Measurements from ENCODE around the gene DDX19B. TPM values are rescaled to one million over a fixed set of nuclear protein-coding genes. Genes with fewer than 3 reads are reported as not detected.

The DDX19B gene
- total RNA-seq, 1 donor from 2014 or later = 25.7 TPM

DNA sequence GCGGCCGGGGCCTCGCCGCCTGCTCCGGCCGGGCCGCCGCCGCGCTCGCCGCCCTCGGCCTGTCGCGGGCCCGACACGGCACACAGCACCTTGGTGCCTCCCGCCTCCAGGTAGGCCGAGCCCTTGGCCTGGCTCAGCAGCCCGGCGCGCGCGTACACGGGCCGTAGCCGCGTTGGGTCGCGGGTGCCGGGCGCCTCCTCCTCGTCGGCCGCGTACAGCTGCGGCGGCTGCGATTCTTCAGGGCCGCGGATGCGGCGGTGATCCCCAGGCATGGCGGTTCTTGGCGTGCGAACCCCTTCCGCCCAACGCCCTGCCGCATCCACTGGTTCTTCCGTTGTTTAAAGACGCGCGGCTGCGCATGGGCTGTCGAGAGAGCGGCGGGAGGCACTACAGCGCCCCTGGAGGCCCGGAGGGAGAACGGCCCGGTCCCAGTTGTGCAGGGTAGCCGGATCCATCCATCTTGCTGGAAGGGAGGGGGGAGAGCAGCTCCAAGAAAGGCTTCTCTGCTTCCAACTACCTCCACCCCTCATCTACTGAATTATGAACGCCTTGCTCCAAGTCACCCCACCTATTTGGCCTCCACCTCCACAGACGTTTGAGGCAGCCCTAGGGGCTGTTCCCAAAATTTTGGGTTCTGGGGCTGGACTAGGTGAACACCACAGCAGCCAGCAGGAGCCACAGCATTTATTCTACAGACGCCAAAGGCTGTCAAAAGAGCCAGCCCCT is 47.2 kb upstream of the DDX19B start, which contains the start of gene EXOSC6:
Gene EXOSC6, minus strand, starts transcription at position 312 of the 726 bp plus-strand sequence. Its CDS starts 40 bp downstream, at position 272.
- peak within 1 kb of the TSS; percentile 88 for H3K9ac ChIP-seq (ENCODE audit: low read length)

DNA sequence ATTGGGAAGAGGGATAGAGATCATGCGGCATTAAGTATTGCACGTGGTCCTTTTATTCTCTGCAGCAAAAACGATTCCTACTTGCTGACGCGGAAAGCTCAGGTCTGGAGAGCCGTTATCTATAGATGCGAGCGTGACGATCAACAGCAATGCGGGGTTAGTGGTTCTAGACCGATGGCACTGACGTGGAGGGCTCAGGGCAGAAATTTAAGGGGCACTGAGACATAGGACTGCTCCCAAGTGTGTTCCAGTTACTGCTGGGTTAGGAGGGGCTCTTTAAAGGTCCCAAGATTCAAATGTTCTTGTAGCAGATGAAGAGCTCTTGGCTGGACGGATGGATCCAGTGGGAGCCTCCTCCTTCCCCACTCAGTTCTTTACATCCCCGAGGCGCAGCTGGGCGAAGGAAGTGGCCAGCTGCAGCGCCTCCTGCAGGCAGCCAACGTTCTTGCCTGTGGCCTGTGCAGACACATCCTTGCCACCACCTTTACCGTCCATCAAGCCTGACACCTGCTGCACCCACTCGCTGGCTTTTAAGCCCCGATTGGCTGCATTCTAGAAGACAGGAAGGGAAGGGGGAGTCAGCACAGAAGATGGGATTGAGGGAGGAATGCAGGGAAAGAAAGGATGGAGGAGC is 46.5 kb upstream of the DDX19B start:
- Histone ChIP-seq H3K4me2 (ENCODE audit: low read length) (peak overlapping the region; percentile 98), H2AFZ (ENCODE audit: low read depth, low read length) (no peak overlapping the region), H3K4me1 (ENCODE audit: insufficient read depth, low read length) (peaks cover 16% of the 10 kb centered on the region), H3K27me3 (ENCODE audit: insufficient read depth, low read length) (no peaks in the 10 kb centered on the region), H4K20me1 (ENCODE audit: insufficient read depth, low read length) (peaks cover 51% of the 10 kb centered on the region), H3K9ac (ENCODE audit: low read length) (no peak overlapping the region), H3K79me2 (ENCODE audit: insufficient read depth, low read length) (peaks cover 26% of the 10 kb centered on the region), H3K4me3 (ENCODE audit: insufficient read depth, low read depth, low read length) (no peak overlapping the region), H3K9me3 (ENCODE audit: insufficient read depth, low read depth, low read length) (no peaks in the 10 kb centered on the region), H3K36me3 (ENCODE audit: insufficient read depth, low read length) (peaks cover 23% of the 10 kb centered on the region), H3K27ac (ENCODE audit: low read depth, low read length) (no peak overlapping the region)
- H3K4me1 Mint-ChIP-seq (ENCODE audit: low read depth, unreplicated experiment) = peaks cover 7% of the 10 kb centered on the region
- no peaks in the 10 kb centered on the region for H3K9me3 Mint-ChIP-seq (ENCODE audit: unreplicated experiment)
- H3K36me3 Mint-ChIP-seq (ENCODE audit: low read depth, unreplicated experiment) = peaks cover 12% of the 10 kb centered on the region
- H3K4me3 Mint-ChIP-seq (ENCODE audit: unreplicated experiment) = peak overlapping the region; percentile 81
- H3K27me3 Mint-ChIP-seq (ENCODE audit: low read depth, unreplicated experiment) = no peaks in the 10 kb centered on the region
- DNase-seq (ENCODE audit: low read depth) (no peak), FAIRE-seq (no peak)
- TF ChIP-seq EZH2 (IDR thresholded peaks at IDR 0.05; ENCODE audit: insufficient read depth, low read length) = no peak
- TF ChIP-seq, protein P1, sequence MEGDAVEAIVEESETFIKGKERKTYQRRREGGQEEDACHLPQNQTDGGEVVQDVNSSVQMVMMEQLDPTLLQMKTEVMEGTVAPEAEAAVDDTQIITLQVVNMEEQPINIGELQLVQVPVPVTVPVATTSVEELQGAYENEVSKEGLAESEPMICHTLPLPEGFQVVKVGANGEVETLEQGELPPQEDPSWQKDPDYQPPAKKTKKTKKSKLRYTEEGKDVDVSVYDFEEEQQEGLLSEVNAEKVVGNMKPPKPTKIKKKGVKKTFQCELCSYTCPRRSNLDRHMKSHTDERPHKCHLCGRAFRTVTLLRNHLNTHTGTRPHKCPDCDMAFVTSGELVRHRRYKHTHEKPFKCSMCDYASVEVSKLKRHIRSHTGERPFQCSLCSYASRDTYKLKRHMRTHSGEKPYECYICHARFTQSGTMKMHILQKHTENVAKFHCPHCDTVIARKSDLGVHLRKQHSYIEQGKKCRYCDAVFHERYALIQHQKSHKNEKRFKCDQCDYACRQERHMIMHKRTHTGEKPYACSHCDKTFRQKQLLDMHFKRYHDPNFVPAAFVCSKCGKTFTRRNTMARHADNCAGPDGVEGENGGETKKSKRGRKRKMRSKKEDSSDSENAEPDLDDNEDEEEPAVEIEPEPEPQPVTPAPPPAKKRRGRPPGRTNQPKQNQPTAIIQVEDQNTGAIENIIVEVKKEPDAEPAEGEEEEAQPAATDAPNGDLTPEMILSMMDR (IDR thresholded peaks at IDR 0.05; ENCODE audit: insufficient read depth, low read depth, low read length) = no peak
- H3K27ac Mint-ChIP-seq (ENCODE audit: unreplicated experiment) = no peak overlapping the region

More for the DNA sequence above, 47.2 kb upstream of the DDX19B start, which contains the start of gene EXOSC6:
- Mint-ChIP-seq H3K27ac (ENCODE audit: unreplicated experiment) (peak within 1 kb of the TSS; percentile 47), H3K27me3 (ENCODE audit: low read depth, unreplicated experiment) (no peaks in the 10 kb centered on the region), H3K4me1 (ENCODE audit: low read depth, unreplicated experiment) (peaks cover 7% of the 10 kb centered on the region), H3K9me3 (ENCODE audit: unreplicated experiment) (no peaks in the 10 kb centered on the region), H3K36me3 (ENCODE audit: low read depth, unreplicated experiment) (peaks cover 9% of the 10 kb centered on the region), H3K4me3 (ENCODE audit: unreplicated experiment) (peak within 1 kb of the TSS; percentile 81)
- Histone ChIP-seq H3K4me2 (ENCODE audit: low read length) (peak within 1 kb of the TSS; percentile 98), H3K4me3 (ENCODE audit: insufficient read depth, low read depth, low read length) (peak within 1 kb of the TSS; percentile 76), H3K27ac (ENCODE audit: low read depth, low read length) (peak within 1 kb of the TSS; percentile 85), H3K4me1 (ENCODE audit: insufficient read depth, low read length) (peaks cover 15% of the 10 kb centered on the region), H3K36me3 (ENCODE audit: insufficient read depth, low read length) (peaks cover 19% of the 10 kb centered on the region), H4K20me1 (ENCODE audit: insufficient read depth, low read length) (peaks cover 46% of the 10 kb centered on the region), H3K79me2 (ENCODE audit: insufficient read depth, low read length) (peaks cover 26% of the 10 kb centered on the region), H3K27me3 (ENCODE audit: insufficient read depth, low read length) (no peaks in the 10 kb centered on the region), H3K9me3 (ENCODE audit: insufficient read depth, low read depth, low read length) (no peaks in the 10 kb centered on the region), H2AFZ (ENCODE audit: low read depth, low read length) (peak within 1 kb of the TSS; percentile 47)
- TF ChIP-seq, protein P1 (IDR thresholded peaks at IDR 0.05; ENCODE audit: insufficient read depth, low read depth, low read length) = peak; percentile 72
- TF ChIP-seq EZH2 (IDR thresholded peaks at IDR 0.05; ENCODE audit: insufficient read depth, low read length) = no peak
- FAIRE-seq (no peak), DNase-seq (ENCODE audit: low read depth) (peak; percentile 86)

Data from astrocyte (in vitro differentiated cells and primary cell).